ENCODE results near the gene CHRNA1. TPM values are rescaled to one million over a fixed set of nuclear protein-coding genes. Genes with fewer than 3 reads are reported as not detected.

Gene CHRNA1
- total RNA-seq, 1 donor from 2014 or later: 0.41 TPM

- no peak for TF ChIP-seq CTCF (IDR thresholded peaks at IDR 0.05; ENCODE audit: unreplicated experiment)
- Mint-ChIP-seq H3K4me1 (ENCODE audit: unreplicated experiment) (no peaks in the 10 kb centered on the region), H3K27ac (ENCODE audit: unreplicated experiment) (no peak overlapping the region), H3K27me3 (ENCODE audit: unreplicated experiment) (peaks cover 4% of the 10 kb centered on the region), H3K36me3 (ENCODE audit: low read depth, unreplicated experiment) (peaks cover 11% of the 10 kb centered on the region), H3K9me3 (ENCODE audit: unreplicated experiment) (no peaks in the 10 kb centered on the region), H3K4me3 (ENCODE audit: unreplicated experiment) (no peak overlapping the region)
- no peak for DNase-seq (ENCODE audit: low spot score)
Observed at GRCh38 chr2:174800436-174801205, 36.3 kb upstream of the CHRNA1 start.

- Mint-ChIP-seq H3K9me3 (ENCODE audit: unreplicated experiment) (no peaks in the 10 kb centered on the region), H3K27me3 (ENCODE audit: unreplicated experiment) (no peaks in the 10 kb centered on the region), H3K36me3 (ENCODE audit: low read depth, unreplicated experiment) (peaks cover 4% of the 10 kb centered on the region), H3K4me3 (ENCODE audit: unreplicated experiment) (no peak overlapping the region), H3K4me1 (ENCODE audit: unreplicated experiment) (no peaks in the 10 kb centered on the region), H3K27ac (ENCODE audit: unreplicated experiment) (no peak overlapping the region)
- DNase-seq (ENCODE audit: low spot score): no peak
- TF ChIP-seq CTCF (IDR thresholded peaks at IDR 0.05; ENCODE audit: unreplicated experiment): peak; percentile 16
Observed at GRCh38 chr2:174798801-174799200, 34.5 kb upstream of the CHRNA1 start.

GRCh38 chr2:174797781-174798276 is 33.6 kb upstream of the CHRNA1 start:
- Mint-ChIP-seq H3K36me3 (ENCODE audit: low read depth, unreplicated experiment) (peaks cover 4% of the 10 kb centered on the region), H3K4me1 (ENCODE audit: unreplicated experiment) (peaks cover 8% of the 10 kb centered on the region), H3K27me3 (ENCODE audit: unreplicated experiment) (no peaks in the 10 kb centered on the region), H3K9me3 (ENCODE audit: unreplicated experiment) (no peaks in the 10 kb centered on the region), H3K4me3 (ENCODE audit: unreplicated experiment) (no peak overlapping the region), H3K27ac (ENCODE audit: unreplicated experiment) (no peak overlapping the region)
- TF ChIP-seq CTCF (IDR thresholded peaks at IDR 0.05; ENCODE audit: unreplicated experiment): no peak
- DNase-seq (ENCODE audit: low spot score): no peak

- DNase-seq (ENCODE audit: low spot score): no peak
- Mint-ChIP-seq H3K27me3 (ENCODE audit: unreplicated experiment) (no peaks in the 10 kb centered on the region), H3K4me3 (ENCODE audit: unreplicated experiment) (no peak overlapping the region), H3K9me3 (ENCODE audit: unreplicated experiment) (no peaks in the 10 kb centered on the region), H3K36me3 (ENCODE audit: low read depth, unreplicated experiment) (peaks cover 4% of the 10 kb centered on the region), H3K4me1 (ENCODE audit: unreplicated experiment) (peaks cover 15% of the 10 kb centered on the region), H3K27ac (ENCODE audit: unreplicated experiment) (no peak overlapping the region)
- TF ChIP-seq CTCF (IDR thresholded peaks at IDR 0.05; ENCODE audit: unreplicated experiment): no peak
Observed at GRCh38 chr2:174796319-174796771, 32.1 kb upstream of the CHRNA1 start.

GRCh38 chr2:174794851-174795374 is 30.6 kb upstream of the CHRNA1 start:
- H3K36me3 Mint-ChIP-seq (ENCODE audit: low read depth, unreplicated experiment): peaks cover 4% of the 10 kb centered on the region
- DNase-seq (ENCODE audit: low spot score): no peak
- no peak overlapping the region for H3K27ac Mint-ChIP-seq (ENCODE audit: unreplicated experiment)
- no peaks in the 10 kb centered on the region for H3K9me3 Mint-ChIP-seq (ENCODE audit: unreplicated experiment)
- H3K4me3 Mint-ChIP-seq (ENCODE audit: unreplicated experiment): no peak overlapping the region
- no peaks in the 10 kb centered on the region for H3K27me3 Mint-ChIP-seq (ENCODE audit: unreplicated experiment)
- H3K4me1 Mint-ChIP-seq (ENCODE audit: unreplicated experiment): peaks cover 17% of the 10 kb centered on the region
- no peak for TF ChIP-seq CTCF (IDR thresholded peaks at IDR 0.05; ENCODE audit: unreplicated experiment)

All from endothelial cell (in vitro differentiated cells).